Activated T-cell treated with anti-CD3 and anti-CD28 coated beads for 48 hours (primary cell): Measurements from ENCODE around the gene PADI4.
"Not testable (repeated sequence)": the region's sequence is repeated elsewhere in the genome, so short reads cannot be mapped to it uniquely, and the experiment has no call there.

ENCODE experiments used
- DNase-seq: peaks from one replicate; pipeline ENCODE4 v3.0.0-alpha.2; 2020; ENCODE audit warnings: low read depth

Gene PADI4

GRCh38 chr1:17314491-17314971 is 6.5 kb downstream of the PADI4 start:
- DNase-seq: no peak

GRCh38 chr1:17315542-17316130 is 7.6 kb downstream of the PADI4 start:
- no peak for DNase-seq

DNA sequence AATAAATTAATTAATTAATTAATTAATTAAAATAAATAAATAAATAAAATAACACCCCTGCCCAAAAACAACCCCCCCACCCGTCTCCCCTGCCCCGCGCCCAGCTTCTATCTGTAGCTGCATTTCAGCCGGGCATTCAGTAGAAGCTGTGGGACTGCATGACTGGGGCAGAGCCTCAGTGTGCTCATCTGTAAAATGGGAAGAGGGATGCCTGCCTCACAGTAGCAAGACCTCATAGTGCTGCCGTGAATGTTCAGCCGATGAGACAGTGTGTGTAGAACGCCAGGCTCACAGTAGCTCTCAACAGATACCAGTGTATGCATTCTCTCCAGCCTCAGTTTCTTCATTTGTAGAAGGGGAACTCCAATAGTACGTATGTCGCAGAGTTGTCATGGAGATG is 8.7 kb downstream of the PADI4 start:
- no peak for DNase-seq

DNA sequence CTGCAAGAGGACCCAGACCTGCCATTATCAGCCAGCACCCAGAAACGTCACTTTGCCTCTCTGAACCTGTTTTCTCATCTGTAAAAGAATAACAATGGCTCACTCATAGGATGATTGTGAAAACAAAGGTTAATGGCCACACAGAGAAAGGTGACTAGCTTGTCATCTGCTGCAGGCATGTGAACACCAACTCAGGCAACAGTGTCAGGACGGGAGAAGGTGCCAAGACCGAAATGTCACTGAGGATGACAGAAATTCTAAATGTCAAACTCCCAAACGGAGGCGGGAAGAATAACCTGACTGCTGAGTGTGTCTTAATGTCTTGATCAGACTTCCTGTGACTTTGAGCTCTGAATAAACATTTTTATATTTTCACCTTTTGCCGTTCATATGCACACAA is 10.3 kb downstream of the PADI4 start:
- no peak for DNase-seq

DNA sequence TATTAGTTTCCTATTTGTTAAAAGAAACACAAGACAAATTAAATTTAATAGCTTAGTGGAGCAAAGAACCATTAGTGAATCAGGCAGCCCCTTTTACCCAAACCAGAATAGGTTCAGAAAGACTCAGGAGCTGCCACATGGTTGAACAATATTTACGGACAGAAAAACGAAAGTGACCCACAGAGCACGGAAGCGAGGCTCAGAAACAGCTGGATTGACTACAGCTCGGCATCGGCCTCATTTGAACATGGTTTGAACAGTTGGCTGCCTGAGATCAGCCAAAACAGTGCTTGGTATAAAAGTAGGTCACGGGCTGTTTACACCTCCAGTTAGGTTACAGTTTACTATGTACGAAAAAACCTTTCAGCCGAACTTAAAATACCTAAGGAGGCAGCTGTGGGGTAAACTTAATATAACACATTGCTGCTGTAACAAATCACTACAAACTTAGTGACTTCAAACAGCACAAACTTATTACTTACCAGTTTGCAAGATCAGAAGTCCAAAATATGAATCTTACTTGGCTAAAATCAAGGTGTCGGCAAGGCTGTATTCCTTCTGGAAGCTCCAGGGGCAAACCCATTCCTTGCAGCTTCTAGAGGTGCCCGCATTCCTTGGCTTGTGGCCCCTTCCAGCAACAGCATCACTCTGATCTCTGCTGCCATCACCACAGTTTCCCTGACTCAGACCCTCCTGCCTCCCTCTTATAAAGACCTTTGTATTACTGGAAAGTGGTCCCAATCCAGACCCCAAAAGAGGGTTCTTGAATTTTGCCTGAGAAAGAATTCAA is 11.8 kb downstream of the PADI4 start:
- no peak for DNase-seq

DNA sequence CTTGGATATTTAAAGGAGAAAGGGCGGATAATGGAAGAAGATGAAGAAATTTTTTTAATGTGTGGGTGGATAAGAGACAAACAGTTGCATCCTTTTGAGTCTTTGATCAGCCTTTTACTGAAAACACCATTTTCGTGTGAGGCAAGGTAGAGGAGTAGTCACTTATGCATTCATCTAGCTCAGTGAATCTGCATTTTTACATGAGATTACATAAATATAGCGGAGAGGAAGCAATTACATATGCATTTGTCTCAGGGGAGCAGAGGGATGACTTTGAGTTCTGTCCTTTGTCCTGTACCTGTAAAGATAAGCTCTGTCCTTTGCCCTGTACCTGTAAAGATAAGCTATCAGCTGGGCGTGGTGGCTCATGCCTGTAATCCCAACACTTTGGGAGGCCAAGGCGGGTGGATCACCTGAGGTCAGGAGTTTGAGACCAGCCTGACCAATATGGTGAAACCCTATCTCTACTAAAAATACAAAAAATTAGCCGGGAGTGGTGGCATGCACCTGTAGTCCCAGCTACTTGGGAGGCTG is 13.9 kb downstream of the PADI4 start:
- DNase-seq: not testable (repeated sequence)

DNA sequence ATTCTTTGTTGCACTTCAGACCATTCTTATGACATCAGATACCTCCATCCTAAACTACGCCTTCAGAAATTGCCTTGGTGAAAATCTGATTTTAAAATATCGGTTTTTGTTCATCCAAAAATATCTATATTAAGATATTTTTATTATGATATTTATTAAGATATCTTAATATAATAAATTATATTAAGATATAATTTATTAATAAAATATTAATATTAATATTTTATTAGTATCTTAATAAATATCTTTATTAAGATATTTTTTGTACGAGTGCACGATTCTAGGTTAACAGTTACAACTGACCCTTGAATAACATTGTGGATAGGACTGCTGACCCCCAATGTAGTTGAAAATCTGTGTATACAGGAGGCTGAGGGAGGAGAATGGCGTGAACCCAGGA is 20.9 kb downstream of the PADI4 start:
- DNase-seq: no peak

DNA sequence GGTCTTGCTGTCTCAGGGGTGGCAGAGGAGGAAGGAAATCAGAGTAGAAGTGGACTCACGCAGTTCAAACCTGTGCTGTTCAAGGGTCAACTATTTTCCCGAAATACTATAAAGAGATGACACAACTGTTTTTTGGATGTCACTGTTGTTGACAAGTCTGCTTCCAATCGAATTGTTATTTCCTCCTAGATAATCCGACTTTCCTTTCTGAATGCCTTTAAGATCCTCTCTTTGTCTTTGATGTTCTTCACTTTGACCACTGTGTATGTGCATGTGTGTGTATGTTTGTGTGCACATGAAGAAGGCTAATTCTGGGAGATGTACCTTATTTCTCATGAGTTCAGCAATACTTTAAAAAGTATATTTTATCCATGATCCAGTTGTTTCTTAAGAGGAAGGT is 21.6 kb downstream of the PADI4 start:
- no peak for DNase-seq

DNA sequence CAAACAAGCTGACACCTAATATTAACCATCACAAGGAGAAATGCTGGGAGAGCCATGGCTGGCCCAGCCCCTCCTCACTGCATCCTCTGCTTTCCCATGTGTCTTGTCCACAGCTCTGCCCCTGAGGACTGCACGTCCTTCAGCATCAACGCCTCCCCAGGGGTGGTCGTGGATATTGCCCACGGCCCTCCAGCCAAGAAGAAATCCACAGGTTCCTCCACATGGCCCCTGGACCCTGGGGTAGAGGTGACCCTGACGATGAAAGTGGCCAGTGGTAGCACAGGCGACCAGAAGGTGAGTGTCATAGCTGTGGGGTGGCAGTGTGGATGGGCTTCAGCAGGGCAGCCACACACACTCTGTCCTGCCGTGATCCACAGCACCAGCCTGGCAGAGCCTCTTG is 22.9 kb downstream of the PADI4 start:
- DNase-seq: no peak

DNA sequence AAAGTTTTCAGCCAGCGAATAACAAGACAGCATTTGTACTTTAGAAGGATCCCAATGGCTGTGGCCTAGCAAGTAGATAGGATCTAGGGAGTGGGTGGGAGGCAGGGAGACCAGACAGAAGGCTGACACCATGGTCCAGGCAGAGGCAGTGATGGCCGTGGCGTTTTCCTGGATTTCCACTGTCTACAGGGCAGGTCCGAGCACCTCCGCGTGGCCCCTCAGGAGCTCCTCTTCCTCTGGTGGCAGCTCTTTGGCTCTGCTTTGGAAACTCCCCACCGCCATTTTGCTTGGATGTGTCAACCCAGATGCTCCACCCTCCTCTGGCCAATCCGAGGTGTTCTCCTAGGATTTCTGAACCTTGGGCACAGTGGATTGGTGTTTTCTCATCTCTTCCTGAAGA is 25.1 kb downstream of the PADI4 start:
- DNase-seq: no peak

DNA sequence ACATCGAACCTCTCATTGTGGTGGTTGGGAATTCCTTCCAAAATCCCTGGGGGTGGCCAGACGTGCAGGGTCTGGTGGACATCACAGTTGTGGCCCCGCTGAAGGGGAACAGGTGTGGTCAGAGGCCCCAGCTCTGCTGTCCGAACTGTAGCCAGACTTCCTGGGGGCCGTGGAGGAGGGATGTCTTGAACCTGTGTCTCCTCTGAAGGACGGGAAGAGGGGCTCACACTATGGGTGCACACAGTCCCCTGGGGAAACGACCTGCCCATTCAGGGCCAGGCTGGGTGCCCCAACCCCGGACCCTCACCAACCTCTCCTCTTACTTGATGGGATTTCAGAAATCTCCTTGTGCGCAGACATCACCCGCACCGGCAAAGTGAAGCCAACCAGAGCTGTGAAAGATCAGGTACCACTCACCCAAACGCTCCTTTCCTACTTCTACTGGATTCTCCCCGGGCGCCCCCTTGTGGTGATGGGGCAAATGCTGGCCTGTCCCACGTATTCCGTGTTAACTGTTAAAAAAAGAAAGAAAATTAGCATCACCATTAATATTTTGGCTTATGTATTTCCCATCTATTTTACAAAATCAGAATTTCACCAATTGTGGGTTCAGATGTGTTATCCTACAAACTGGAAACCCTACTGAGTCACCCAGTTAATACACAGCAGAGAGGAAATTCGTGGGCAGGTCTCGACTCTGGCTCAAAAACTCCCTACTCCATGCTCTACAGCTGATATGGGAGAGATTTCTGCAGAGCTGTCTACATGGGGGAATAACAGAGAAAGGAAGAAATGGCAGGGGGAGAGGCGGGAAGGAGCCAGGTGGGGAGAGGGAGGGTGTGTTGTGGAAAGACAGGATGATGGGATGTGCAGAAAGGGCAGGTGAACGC is 28.1 kb downstream of the PADI4 start:
- DNase-seq: peak; percentile 58

- DNase-seq: no peak
These were observed 30.9 kb downstream of the PADI4 start for GRCh38 chr1:17338706-17339493.

- DNase-seq: no peak
These were observed 31.5 kb downstream of the PADI4 start for GRCh38 chr1:17339521-17339920.

DNA sequence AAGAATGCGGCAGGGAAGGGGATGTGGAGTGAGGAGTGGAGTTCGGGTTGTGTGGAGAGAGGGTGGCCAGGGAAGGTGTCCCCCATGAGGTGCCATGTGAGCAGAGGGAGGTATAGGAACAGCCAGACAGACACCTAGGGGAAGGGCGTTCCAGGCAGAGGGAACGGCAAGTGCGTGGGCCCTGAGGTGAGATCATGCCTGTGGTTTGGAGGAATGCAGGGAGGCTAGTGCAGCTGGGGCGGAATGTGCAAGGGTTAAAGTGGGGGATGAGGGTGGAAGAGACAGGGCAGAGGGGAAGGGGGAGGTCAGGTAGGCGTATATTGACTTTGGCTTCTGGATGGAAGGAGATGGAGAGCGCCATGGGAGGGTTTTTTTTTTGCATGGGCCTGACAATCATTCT is 32.4 kb downstream of the PADI4 start:
- DNase-seq: no peak

DNA sequence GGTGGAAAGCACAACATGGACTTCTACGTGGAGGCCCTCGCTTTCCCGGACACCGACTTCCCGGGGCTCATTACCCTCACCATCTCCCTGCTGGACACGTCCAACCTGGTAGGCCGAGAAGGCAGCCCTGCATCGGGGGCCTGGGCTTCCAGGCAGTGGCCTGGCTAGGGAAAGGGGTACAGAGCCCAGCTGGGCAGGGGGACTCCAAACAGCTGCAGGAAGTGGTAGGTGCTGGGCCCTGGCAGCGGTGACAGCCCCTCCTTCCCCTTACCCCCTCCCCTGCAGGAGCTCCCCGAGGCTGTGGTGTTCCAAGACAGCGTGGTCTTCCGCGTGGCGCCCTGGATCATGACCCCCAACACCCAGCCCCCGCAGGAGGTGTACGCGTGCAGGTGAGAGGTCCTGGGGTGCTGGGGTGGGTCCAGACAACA is 34.0 kb downstream of the PADI4 start:
- DNase-seq: no peak

GRCh38 chr1:17345506-17345905 is 37.5 kb downstream of the PADI4 start:
- DNase-seq: not testable (repeated sequence)

DNA sequence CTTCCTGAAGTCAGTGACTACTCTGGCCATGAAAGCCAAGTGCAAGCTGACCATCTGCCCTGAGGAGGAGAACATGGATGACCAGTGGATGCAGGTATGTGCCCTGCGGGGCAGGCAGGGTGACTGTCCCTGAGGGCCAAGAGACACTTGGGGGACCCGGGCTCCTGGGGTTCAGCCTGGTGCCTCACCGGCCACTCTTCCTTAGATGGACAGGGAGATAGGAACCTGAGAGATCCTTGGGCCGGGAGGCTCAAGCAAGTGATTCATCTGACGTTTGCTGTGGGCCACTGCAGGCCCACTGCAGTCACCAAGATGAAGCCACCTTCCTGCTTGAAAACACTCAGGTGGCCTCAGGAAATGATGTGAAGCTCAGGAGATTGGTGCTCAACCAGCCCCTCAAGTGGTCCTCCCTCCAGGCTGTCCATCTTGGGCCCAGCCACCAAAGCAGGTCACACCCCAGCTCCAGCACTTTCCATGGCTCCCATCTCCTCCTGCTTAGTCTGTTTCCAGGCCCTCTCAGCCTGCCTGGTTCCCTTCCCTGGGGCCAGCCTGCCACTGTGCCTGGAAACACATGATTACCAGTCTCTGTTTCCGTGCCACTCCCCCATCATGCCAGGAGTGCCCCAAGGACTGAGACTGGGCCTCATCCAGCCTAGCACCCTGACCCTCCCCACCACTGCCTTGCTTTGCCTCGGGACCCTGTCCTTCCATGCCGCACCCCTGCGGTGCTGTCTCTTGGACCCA is 38.2 kb downstream of the PADI4 start:
- no peak for DNase-seq

- no peak for DNase-seq
These were observed 40.0 kb downstream of the PADI4 start for GRCh38 chr1:17347769-17348592.

DNA sequence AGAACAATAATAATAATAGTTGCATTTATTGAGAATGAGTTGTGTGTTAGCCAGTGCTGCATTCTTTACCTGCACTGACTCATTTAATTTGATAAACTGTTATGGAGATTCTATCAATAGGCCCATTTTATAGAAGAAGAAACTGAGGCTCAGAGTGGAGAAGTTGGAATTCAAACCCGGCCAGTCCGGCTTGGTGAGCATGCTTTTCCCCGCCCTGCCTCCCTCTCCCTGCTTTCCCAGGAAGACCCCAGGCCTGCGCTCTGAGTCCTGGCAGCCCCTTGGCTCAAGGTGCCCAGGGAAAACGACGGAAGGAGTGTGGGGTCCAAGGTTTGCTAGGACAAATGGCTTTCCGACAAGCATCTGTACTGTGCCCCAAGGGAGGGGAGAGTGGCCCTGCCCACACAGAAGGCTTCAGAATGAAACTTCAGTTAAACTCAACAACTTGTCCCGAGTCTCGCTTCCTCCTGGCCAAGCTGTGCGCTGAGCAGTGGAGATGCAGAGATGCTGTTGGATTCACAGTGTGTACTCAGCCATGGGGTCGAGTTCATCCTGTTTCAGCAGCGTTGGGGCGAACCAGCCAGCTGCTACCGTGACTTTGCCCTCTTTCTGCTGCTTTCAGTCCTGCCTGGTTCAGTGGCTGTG is 40.7 kb downstream of the PADI4 start:
- no peak for DNase-seq

- no peak for DNase-seq
These were observed 42.1 kb downstream of the PADI4 start for GRCh38 chr1:17350083-17350482.
